Measurements from ENCODE around the gene ANLN.
"Not testable (repeated sequence)": the region's sequence is repeated elsewhere in the genome, so short reads cannot be mapped to it uniquely, and the experiment has no call there.

The ANLN gene

GRCh38 chr7:36372156-36372555, 17.5 kb upstream of the ANLN start:
- FAIRE-seq, result no peak
- no peak for TF ChIP-seq CTCF (IDR thresholded peaks at IDR 0.05; ENCODE audit: insufficient read depth, missing control alignments)
- no peak for DNase-seq (ENCODE audit: insufficient read length, low spot score)

GRCh38 chr7:36378555-36378954, 11.1 kb upstream of the ANLN start:
- DNase-seq (ENCODE audit: insufficient read length, low spot score); FAIRE-seq: not testable (repeated sequence)

GRCh38 chr7:36379831-36380504, 9.7 kb upstream of the ANLN start:
- FAIRE-seq, result no peak
- no peak for TF ChIP-seq CTCF (IDR thresholded peaks at IDR 0.05; ENCODE audit: insufficient read depth, missing control alignments)

GRCh38 chr7:36381056-36381455, 8.6 kb upstream of the ANLN start:
- TF ChIP-seq CTCF (IDR thresholded peaks at IDR 0.05; ENCODE audit: insufficient read depth, missing control alignments), result no peak
- DNase-seq (ENCODE audit: insufficient read length, low spot score) (no peak), FAIRE-seq (no peak)

More at GRCh38 chr7:36379831-36380504, 9.7 kb upstream of the ANLN start:
- no peak for DNase-seq (ENCODE audit: insufficient read length, low spot score)

DNA sequence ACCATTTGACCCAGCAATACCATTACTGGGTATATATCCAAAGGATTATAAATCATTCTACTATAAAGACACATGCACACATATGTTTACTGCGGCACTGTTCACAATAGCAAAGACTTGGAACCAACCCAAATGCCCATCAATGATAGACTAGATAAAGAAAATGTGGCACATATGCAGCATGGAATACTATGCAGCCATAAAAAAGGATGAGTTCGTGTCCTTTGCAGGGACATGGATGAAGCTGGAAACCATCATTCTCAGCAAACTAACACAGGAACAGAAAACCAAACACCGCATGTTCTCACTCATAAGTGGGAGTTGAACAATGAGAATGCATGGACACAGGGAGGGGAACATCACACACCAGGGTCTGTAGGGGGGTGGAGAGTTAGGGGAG, 6.4 kb upstream of the ANLN start:
- DNase-seq (ENCODE audit: insufficient read length, low spot score), result not testable (repeated sequence)

GRCh38 chr7:36385646-36386045, 4.0 kb upstream of the ANLN start:
- not testable (repeated sequence) for DNase-seq (ENCODE audit: insufficient read length, low spot score); FAIRE-seq

More for the DNA sequence above, 6.4 kb upstream of the ANLN start:
- FAIRE-seq, result not testable (repeated sequence)

GRCh38 chr7:36387435-36388231, 2.0 kb upstream of the ANLN start:
- TF ChIP-seq CTCF (IDR thresholded peaks at IDR 0.05; ENCODE audit: insufficient read depth, missing control alignments), result no peak
- DNase-seq (ENCODE audit: insufficient read length, low spot score) (no peak), FAIRE-seq (peak; percentile 21)

DNA sequence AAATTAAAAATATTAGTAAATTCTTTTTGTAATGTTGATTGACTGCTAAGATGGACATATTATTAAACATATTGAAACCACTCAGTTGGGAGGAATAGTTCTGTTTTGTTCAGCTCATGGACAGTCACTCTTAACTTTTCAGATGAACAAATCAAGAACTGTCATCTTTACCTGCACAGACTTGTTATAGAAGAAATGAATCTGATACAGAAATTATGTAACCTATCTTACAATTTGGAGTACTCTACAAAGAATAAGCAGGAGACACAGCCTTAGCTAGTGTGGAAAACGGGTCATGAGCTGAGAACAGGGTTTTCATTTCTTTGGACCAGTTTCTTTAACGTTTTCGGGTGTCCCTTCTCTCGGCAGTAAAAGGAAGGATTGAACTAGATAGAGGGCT, 1.2 kb upstream of the ANLN start:
- no peak for DNase-seq (ENCODE audit: insufficient read length, low spot score)
- TF ChIP-seq CTCF (IDR thresholded peaks at IDR 0.05; ENCODE audit: insufficient read depth, missing control alignments), result no peak
- no peak for FAIRE-seq
